ENCODE measurements around the gene TMEM30A.
A peak's percentile ranks its signal among the peaks of the same experiment; 100 is the strongest.

Gene TMEM30A

DNA sequence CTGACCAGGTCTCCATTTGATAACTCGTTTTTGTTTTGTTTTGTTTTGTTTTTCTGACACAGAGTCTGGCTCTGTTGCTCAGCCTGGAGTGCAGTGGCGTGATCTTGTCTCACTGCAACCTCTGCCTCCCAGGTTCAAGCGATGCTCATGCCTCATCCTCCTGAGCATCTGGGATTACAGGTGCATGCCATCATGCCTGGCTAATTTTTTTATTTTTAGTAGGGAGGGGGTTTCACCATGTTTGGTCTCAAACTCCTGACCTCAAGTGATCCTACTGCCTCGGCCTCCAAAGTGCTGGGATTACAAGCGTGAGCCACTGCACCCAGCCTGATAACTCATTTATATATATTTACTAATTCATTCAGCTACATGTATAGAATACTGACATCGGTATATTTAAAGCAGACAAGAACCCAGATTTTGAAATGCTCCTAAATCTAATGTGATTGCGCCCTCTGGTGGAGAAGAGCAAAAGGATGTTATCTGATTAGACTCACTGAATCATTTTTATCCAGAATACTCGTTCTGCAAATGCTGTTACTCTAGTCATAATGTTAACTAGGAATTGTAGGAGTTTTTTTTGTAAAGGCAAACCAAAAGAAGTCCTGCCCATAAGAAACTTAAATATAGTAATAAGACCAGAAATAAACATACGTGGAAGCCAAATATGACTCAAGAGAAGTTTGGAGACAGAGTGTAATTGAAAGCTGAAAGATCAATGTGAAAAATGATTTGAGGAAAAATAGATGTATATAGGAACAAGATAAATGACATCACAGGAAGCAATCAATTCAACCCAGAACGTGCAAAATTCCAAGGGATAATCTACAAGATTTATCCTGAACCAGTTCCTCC is 73.5 kb downstream of the TMEM30A start:
- peak; percentile 56 for TF ChIP-seq CTCF (IDR thresholded peaks at IDR 0.05; ENCODE audit: insufficient read depth, low read length, missing control alignments)
- CTCF ChIA-PET: interaction anchor here (0.6 to 11.9 kb wide), 71 partner anchors 8 to 1750 kb away, joined by 3 to 328 read pairs (median 4); partner anchors contain the start of genes COX7A2 and MTO1
- DNase-seq (ENCODE audit: low read depth, low spot score): no peak
- POLR2A ChIA-PET: no interaction called here
- H3K4me3 ChIP-seq (ENCODE audit: low read depth, low read length): no peak overlapping the region

- POLR2A ChIA-PET: no interaction called here
- TF ChIP-seq CTCF (IDR thresholded peaks at IDR 0.05; ENCODE audit: insufficient read depth, low read length, missing control alignments): no peak
- H3K4me3 ChIP-seq (ENCODE audit: low read depth, low read length): no peak overlapping the region
- DNase-seq (ENCODE audit: low read depth, low spot score): no peak
- CTCF ChIA-PET: interaction anchor here (0.5 to 11.9 kb wide), 96 partner anchors 10 to 1556 kb away, joined by 3 to 328 read pairs (median 4); partner anchors contain the start of gene SLC17A5
Measured at GRCh38 chr6:75209184-75209723, 75.3 kb downstream of the TMEM30A start.

GRCh38 chr6:75208298-75209183 is 76.1 kb downstream of the TMEM30A start:
- ChIA-PET POLR2A (interaction anchor here (0.7 to 1.7 kb wide), 3 partner anchors 308 to 1117 kb away, joined by 3 to 5 read pairs (median 3); no protein-coding TSS in a partner anchor), CTCF (interaction anchor here (0.5 to 11.9 kb wide), 94 partner anchors 10 to 1555 kb away, joined by 3 to 328 read pairs (median 4); partner anchors contain the start of gene SLC17A5)
- DNase-seq (ENCODE audit: low read depth, low spot score): no peak
- H3K4me3 ChIP-seq (ENCODE audit: low read depth, low read length): peak overlapping the region; percentile 6
- peak; percentile 79 for TF ChIP-seq CTCF (IDR thresholded peaks at IDR 0.05; ENCODE audit: insufficient read depth, low read length, missing control alignments)

DNA sequence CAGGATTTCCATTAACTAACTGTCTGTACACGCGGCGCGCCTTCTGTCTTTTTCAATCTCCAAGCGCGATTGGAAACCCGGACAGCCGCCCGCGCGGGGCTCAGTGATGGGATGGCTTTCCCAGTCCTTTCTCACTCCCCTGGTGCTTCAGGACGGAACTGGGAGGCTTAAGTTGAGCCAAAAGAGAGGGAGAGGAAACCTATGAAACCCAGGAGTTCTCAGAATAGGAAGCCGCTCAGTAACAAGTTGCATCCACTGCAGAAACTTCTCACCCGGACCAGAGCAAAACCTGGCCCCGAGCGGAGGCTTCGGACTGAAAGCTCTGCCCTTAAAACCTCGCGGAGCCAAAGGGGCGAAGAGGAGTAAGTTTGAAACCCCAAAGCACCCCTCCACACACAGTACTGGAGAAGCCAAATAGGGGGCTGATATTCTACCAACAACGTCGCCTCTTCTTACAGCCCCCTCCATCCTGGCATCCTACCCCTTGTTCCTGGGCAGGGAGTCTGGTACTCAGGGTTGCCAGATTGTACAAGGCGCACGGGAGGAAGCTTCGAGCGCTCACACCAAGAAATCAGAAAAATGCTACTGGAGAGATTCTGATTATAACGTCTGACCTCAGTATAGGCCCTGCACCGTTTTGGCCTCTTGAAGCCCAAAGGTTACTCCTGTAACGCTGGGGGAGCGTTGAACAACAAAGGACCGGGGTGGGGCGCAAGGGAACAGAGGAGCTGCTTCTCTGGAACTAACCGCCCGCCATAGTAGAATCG is 77.8 kb downstream of the TMEM30A start:
- no peak for TF ChIP-seq CTCF (IDR thresholded peaks at IDR 0.05; ENCODE audit: insufficient read depth, low read length, missing control alignments)
- POLR2A ChIA-PET: interaction anchor here (0.6 to 2.1 kb wide), 9 partner anchors 33 to 1403 kb away, joined by 3 to 5 read pairs (median 3); no protein-coding TSS in a partner anchor
- CTCF ChIA-PET: interaction anchor here (0.8 to 11.9 kb wide), 10 partner anchors 12 to 1474 kb away, joined by 3 to 328 read pairs (median 63); no protein-coding TSS in a partner anchor
- peak overlapping the region; percentile 100 for H3K4me3 ChIP-seq (ENCODE audit: low read depth, low read length)
- DNase-seq (ENCODE audit: low read depth, low spot score): no peak

GRCh38 chr6:75205776-75206575 is 78.6 kb downstream of the TMEM30A start, which contains the start of gene COL12A1:
Gene COL12A1, minus strand, starts transcription at chr6:75206053. Its CDS starts 3,261 bp downstream, at chr6:75202792.
- POLR2A ChIA-PET: interaction anchor here (0.6 to 2.2 kb wide), 19 partner anchors 23 to 1402 kb away, joined by 3 to 14 read pairs (median 3); no protein-coding TSS in a partner anchor
- peak; percentile 15 for TF ChIP-seq CTCF (IDR thresholded peaks at IDR 0.05; ENCODE audit: insufficient read depth, low read length, missing control alignments)
- peak; percentile 98 for DNase-seq (ENCODE audit: low read depth, low spot score)
- H3K4me3 ChIP-seq (ENCODE audit: low read depth, low read length): peak within 1 kb of the TSS; percentile 100
- CTCF ChIA-PET: interaction anchor here (0.8 to 11.9 kb wide), 12 partner anchors 12 to 1473 kb away, joined by 3 to 328 read pairs (median 4); no protein-coding TSS in a partner anchor

Data from AG04449 (cell line).